K562 (cell line): Measurements from ENCODE around the gene USP32. TPM values are rescaled to one million over a fixed set of nuclear protein-coding genes. Genes with fewer than 3 reads are reported as not detected.
A peak's percentile ranks its signal among the peaks of the same experiment; 100 is the strongest.

Experiments
- ATAC-seq: fragments of 200-7000 bp; cut with Tn5 transposase; 3 replicates; pipeline ENCODE4 v1.9.1; 2020; ENCODE audit warnings: moderate library complexity
- BruUV-seq: library from RNA; stranded (reverse); fragments of 400-500 nt; replicated peaks from 2 replicates; lab custom pipeline; 2021; lab: Mats Ljungman, UMichigan
- CTCF ChIA-PET: fragments of 300-600 bp; formaldehyde crosslinking; extraction: SDS; loops from one replicate; lab custom pipeline; 2021; ENCODE audit warnings: low intra/inter-chr PET ratio; lab: Yijun Ruan, JAX
- POLR2A ChIA-PET: fragments of 300-600, 350-650 bp; sonication (Branson Sonifier 250); formaldehyde crosslinking; extraction: SDS; loops from one replicate; lab custom pipeline; 2021; ENCODE audit warnings: antibody characterized with exemption, inconsistent platforms; lab: Yijun Ruan, JAX
- DNase-seq, 4 experiments: peaks; one replicate each; pipeline versions ENCODE4 v3.0.0 to v3.0.0-alpha.2; 2011 to 2018; ENCODE audit warnings: low spot score in 3 of 4, mixed read lengths in 3 of 4; ENCODE audit errors: extremely low read depth in 1 of 4
- FAIRE-seq: peaks from 2 replicates; lab custom pipeline; 2011; peaks lifted over from hg19 to GRCh38; lab: Jason Lieb, UNC
- H2AFZ ChIP-seq: 2 replicates; pipeline ENCODE4 v1.6.0; 2011; ENCODE audit warnings: low read depth, low read length, control low read depth, inconsistent platforms
- H3K27ac ChIP-seq: fragments of 200-600 bp; 3 replicates; pipeline ENCODE4 v1.8.0; 2011; ENCODE audit warnings: low read depth, mild to moderate bottlenecking, control low read depth, inconsistent platforms, low read length, moderate library complexity, mixed read lengths; ENCODE audit errors: extremely low read depth
- H3K27me3 ChIP-seq, 2 experiments: fragments of 300-600 bp in 1 of 2; 2 replicates in 1 of 2; 3 replicates in 1 of 2; pipeline versions ENCODE4 v1.6.0 to v1.8.0; 2011; ENCODE audit warnings: inconsistent platforms in 2 of 2, low read length in 2 of 2, mild to moderate bottlenecking in 1 of 2, mixed read lengths in 1 of 2, moderate library complexity in 1 of 2; ENCODE audit not compliant: control insufficient read depth in 2 of 2, insufficient read depth in 2 of 2
- H3K36me3 ChIP-seq: fragments of 300-600 bp; 3 replicates; pipeline ENCODE4 v1.8.0; 2011; ENCODE audit warnings: mild to moderate bottlenecking, low read length, inconsistent platforms; ENCODE audit not compliant: control insufficient read depth, insufficient read depth
- H3K4me1 ChIP-seq, 2 experiments: fragments of 200-600 bp in 1 of 2; replicated peaks in 1 of 2; 2 replicates in 1 of 2; 3 replicates in 1 of 2; pipeline versions ENCODE4 v1.5.1 to v1.8.0; 2011; ENCODE audit warnings: inconsistent platforms in 2 of 2, low read length in 2 of 2, mild to moderate bottlenecking in 1 of 2, mixed read lengths in 1 of 2, moderate library complexity in 1 of 2; ENCODE audit not compliant: control insufficient read depth in 2 of 2, insufficient read depth in 2 of 2
- H3K4me2 ChIP-seq: 2 replicates; pipeline ENCODE4 v1.6.1; 2011; ENCODE audit warnings: low read length, control low read depth, inconsistent platforms, mixed read lengths; ENCODE audit not compliant: insufficient read depth
- H3K4me3 ChIP-seq: fragments of 200-600 bp; sonication (generic), shearing (Covaris generic); 2 replicates; pipeline ENCODE4 v1.5.1; 2016; ENCODE audit warnings: control low read depth, inconsistent platforms
- H3K79me2 ChIP-seq: fragments of 200-600 bp; 3 replicates; pipeline ENCODE4 v1.8.0; 2011; ENCODE audit warnings: low read length, inconsistent platforms; ENCODE audit not compliant: control insufficient read depth, insufficient read depth
- H3K9ac ChIP-seq, 2 experiments: 2 replicates each; pipeline versions ENCODE4 v1.6.0 to v1.6.1; 2011; ENCODE audit warnings: low read depth in 2 of 2, low read length in 2 of 2, control low read depth in 1 of 2, inconsistent platforms in 1 of 2, mild to moderate bottlenecking in 1 of 2, mixed read lengths in 1 of 2; ENCODE audit not compliant: insufficient read depth in 1 of 2
- H3K9me1 ChIP-seq: one replicate; pipeline ENCODE4 v1.6.0; 2011; ENCODE audit warnings: inconsistent platforms, mild to moderate bottlenecking, low read length, moderate library complexity; ENCODE audit not compliant: control insufficient read depth, insufficient read depth
- H3K9me3 ChIP-seq: replicated peaks from 2 replicates; pipeline ENCODE4 v1.5.1; 2011; ENCODE audit warnings: low read depth, low read length, inconsistent platforms; ENCODE audit not compliant: control insufficient read depth, insufficient read depth
- H4K20me1 ChIP-seq: replicated peaks from 2 replicates; pipeline ENCODE4 v1.6.1; 2011; ENCODE audit warnings: low read length, inconsistent platforms, mixed read lengths; ENCODE audit not compliant: control insufficient read depth, insufficient read depth
- ATF3 ChIP-seq, 2 experiments: fragments of 450-650 bp in 1 of 2; sonication (generic) in 1 of 2; formaldehyde crosslinking in 1 of 2; IDR thresholded peaks in 1 of 2; conservative IDR thresholded peaks in 1 of 2; 2 replicates each; pipeline versions ENCODE4 v1.6.1 to v1.8.1; 2016 to 2023; ENCODE audit warnings: mild to moderate bottlenecking in 2 of 2, moderate library complexity in 2 of 2, inconsistent platforms in 1 of 2, missing genetic modification reagents in 1 of 2
- ATF7 ChIP-seq: fragments of 450-650 bp; IDR thresholded peaks from 2 replicates; pipeline ENCODE4 v1.7.1; 2014; ENCODE audit warnings: mild to moderate bottlenecking, moderate library complexity
- CAMTA2 ChIP-seq: fragments of 250-450 bp; sonication (Bioruptor Pico); conservative IDR thresholded peaks from 2 replicates; pipeline ENCODE4 v1.5.1; 2022
- CEBPG ChIP-seq, 3 experiments: fragments of 200-800 bp in 1 of 3; sonication (Bioruptor generic) in 1 of 3; sonication (generic) in 1 of 3; formaldehyde crosslinking in 1 of 3; IDR thresholded peaks in 2 of 3; conservative IDR thresholded peaks in 1 of 3; 2 replicates each; pipeline versions ENCODE4 v1.6.1 to v1.8.0; 2016 to 2022; ENCODE audit warnings: missing compliant biosample characterization in 2 of 3, missing genetic modification characterization in 2 of 3, mild to moderate bottlenecking in 1 of 3, missing genetic modification reagents in 1 of 3
- DPF2 ChIP-seq: fragments of 450-650 bp; IDR thresholded peaks from 2 replicates; pipeline ENCODE4 v1.6.1; 2016
- E2F8 ChIP-seq: fragments of 450-650 bp; IDR thresholded peaks from 2 replicates; pipeline ENCODE4 v1.7.1; 2018; ENCODE audit warnings: mild to moderate bottlenecking, low read depth; ENCODE audit not compliant: partially characterized antibody
- EP300 ChIP-seq: IDR thresholded peaks from 2 replicates; pipeline ENCODE4 v1.6.1; 2012; ENCODE audit warnings: low read length, improper control_type of control experiment
- ETV5 ChIP-seq: sonication (generic); formaldehyde crosslinking; IDR thresholded peaks from 2 replicates; pipeline ENCODE4 v1.4.0; 2020; ENCODE audit warnings: low read depth, mild to moderate bottlenecking, missing genetic modification reagents
- GTF2B ChIP-seq: IDR thresholded peaks from 2 replicates; pipeline ENCODE4 v1.6.1; 2011; ENCODE audit not compliant: insufficient read length; ENCODE audit errors: extremely low read depth
- JUN ChIP-seq, 2 experiments: sonication (generic) in 1 of 2; formaldehyde crosslinking in 1 of 2; IDR thresholded peaks; 2 replicates each; pipeline versions ENCODE4 v1.6.1 to v1.8.0; 2012 to 2022; ENCODE audit warnings: borderline replicate concordance in 2 of 2, mild to moderate bottlenecking in 2 of 2, improper control_type of control experiment in 1 of 2, low read depth in 1 of 2, low read length in 1 of 2, missing genetic modification reagents in 1 of 2
- POLR2AphosphoS5 ChIP-seq: IDR thresholded peaks from 2 replicates; pipeline ENCODE4 v1.6.1; 2011; ENCODE audit warnings: mild to moderate bottlenecking, low read depth, low read length, moderate library complexity; ENCODE audit not compliant: control insufficient read depth, insufficient read depth
- RFX5 ChIP-seq: IDR thresholded peaks from 2 replicates; pipeline ENCODE4 v1.6.1; 2011; ENCODE audit warnings: low read depth, mild to moderate bottlenecking, improper control_type of control experiment, low read length
- SMARCE1 ChIP-seq: fragments of 450-650 bp; IDR thresholded peaks from 2 replicates; pipeline ENCODE4 v1.7.1; 2016; ENCODE audit warnings: mild to moderate bottlenecking
- TRIM24 ChIP-seq, 2 experiments: fragments of 450-650 bp; IDR thresholded peaks; 2 replicates each; pipeline ENCODE4 v1.6.1; 2016
- ZNF143 ChIP-seq: sonication (generic); formaldehyde crosslinking; IDR thresholded peaks from 2 replicates; pipeline ENCODE4 v1.9.0; 2022; ENCODE audit warnings: mild to moderate bottlenecking, missing genetic modification reagents
- ZNF583 ChIP-seq: fragments of 250-450 bp; sonication (Bioruptor Pico); IDR thresholded peaks from 2 replicates; pipeline ENCODE4 v1.4.0; 2020
- ZNF75A ChIP-seq: fragments of 450-650 bp; formaldehyde crosslinking; IDR thresholded peaks from 2 replicates; pipeline ENCODE4 v1.4.0; 2020; ENCODE audit warnings: mild to moderate bottlenecking
- WGBS: fragments of 100-300 bp; shearing (Covaris generic); methylation state at CpG from one replicate; pipeline ENCODE4 v1.1.6; 2016; ENCODE audit warnings: low coverage, mixed read lengths; ENCODE audit not compliant: insufficient coverage; ENCODE audit errors: missing lambda C conversion rate; 5-methylcytosine and 5-hydroxymethylcytosine counted together
- in situ Hi-C: fragments of 300-500 bp; cut with MboI; formaldehyde crosslinking; loops from 4 replicates; pipeline ENCODE4 v1.15.0; 2018; ENCODE audit warnings: inconsistent platforms, mixed read lengths
- intact Hi-C: fragments of 100-400 bp; cut with micrococcal nuclease; formaldehyde crosslinking; loops from 2 replicates; pipeline ENCODE4 v1.14.2; 2022
- polyA plus RNA-seq, 8 experiments: library from polyadenylated mRNA; depleted of rRNA in 4 of 8; stranded (reverse) in 5 of 8; unstranded in 3 of 8; fragments of >200 nt; fragmentation: Nextera tagmentation in 2 of 8; fragmentation: Illumina TruSeq in 1 of 8; extraction: Ambion mirVana in 2 of 8; extraction: Trizol in 1 of 8; gene quantifications; 2 replicates each; pipeline versions ENCODE4 v1.2.1 to v1.2.3, GENCODE V29; 2011 to 2014; ENCODE audit warnings: inconsistent platforms in 1 of 8, missing spikeins in 1 of 8
- total RNA-seq, 7 experiments: library from RNA; depleted of rRNA in 6 of 7; stranded (reverse); fragments of >200 nt in 6 of 7; fragmentation: Illumina TruSeq in 2 of 7; extraction: Trizol in 2 of 7; gene quantifications; 2 replicates each; pipeline versions ENCODE4 v1.2.1 to v1.2.3, GENCODE V29; 2011 to 2021; ENCODE audit warnings: low replicate concordance in 1 of 7

USP32 gene
- total and polyA plus RNA-seq, 9 of the 15 experiments (the other 6 are each of a cell fraction or from before 2014, with no cell fraction given): 18.0 to 69.3 (median 47.1) TPM

- CTCF ChIA-PET: no interaction called here
- H3K79me2 ChIP-seq: peaks cover 80% of the 10 kb centered on the region
- DNase-seq (no peak), FAIRE-seq (no peak), ATAC-seq (no peak)
- POLR2A ChIA-PET: no interaction called here
- peaks cover 25% of the 10 kb centered on the region; the same call in 2 of the 3 replicates for H3K36me3 ChIP-seq
- H4K20me1 ChIP-seq: no peaks in the 10 kb centered on the region
- H3K9me3 ChIP-seq: no peaks in the 10 kb centered on the region
- WGBS: 60% methylated on average over 3 of the region's 3 CpGs
- in situ Hi-C loops (no loop called here), intact Hi-C loops (no loop called here)
- no peak overlapping the region for H3K4me2 ChIP-seq
- no peak overlapping the region for H2AFZ ChIP-seq
- 0 out of 3 replicates have a peak overlapping the region, but pooled peaks have one; percentile 7 for H3K27ac ChIP-seq
- H3K4me3 ChIP-seq: no peak overlapping the region
- no peaks in the 10 kb centered on the region for H3K27me3 ChIP-seq
- peaks cover 0 to 3% of the 10 kb centered on the region in 2 experiments; a peak in 1 of 5 replicates for H3K4me1 ChIP-seq
- H3K9ac ChIP-seq: no peak overlapping the region
- no peaks in the 10 kb centered on the region for H3K9me1 ChIP-seq
- no TSS peak for BruUV-seq
- TF ChIP-seq POLR2AphosphoS5: no peak
- no peak for TF ChIP-seq ETV5 (CRISPR knock-in tag)
- 0 out of 2 replicates have a peak, but pooled peaks have one; percentile 19 for TF ChIP-seq DPF2
- no peak for TF ChIP-seq CAMTA2 (CRISPR knock-in tag)
- TF ChIP-seq TRIM24 (IDR thresholded peaks at IDR 0.05): peak; percentile 53 to 61; a peak in 2 of 4 replicates
- peak; percentile 21; the same call in 1 of the 2 replicates for TF ChIP-seq SMARCE1
- no peak for TF ChIP-seq RFX5
- TF ChIP-seq JUN (IDR thresholded peaks at IDR 0.05; ENCODE audit: borderline replicate concordance, low read depth, low read length): peak; percentile 56; the same call in 1 of the 2 replicates
- TF ChIP-seq JUN (CRISPR knock-in tag; IDR thresholded peaks at IDR 0.05; ENCODE audit: borderline replicate concordance): no peak
- no peak for TF ChIP-seq CEBPG (CRISPR knock-in tag; IDR thresholded peaks at IDR 0.05)
- peak; percentile 42 to 85; a peak in 2 of 4 replicates for TF ChIP-seq CEBPG (tag; conservative IDR thresholded peaks at IDR 0.05 in 1 of 2, IDR thresholded peaks at IDR 0.05 in 1 of 2)
- peak; percentile 27; the same call in 1 of the 2 replicates for TF ChIP-seq EP300
- TF ChIP-seq ZNF143 (CRISPR knock-in tag): no peak
- peak; percentile 21 for TF ChIP-seq E2F8
- TF ChIP-seq ATF3 (IDR thresholded peaks at IDR 0.05): peak; percentile 78; the same call in 1 of the 2 replicates
- no peak for TF ChIP-seq ATF3 (CRISPR knock-in tag; conservative IDR thresholded peaks at IDR 0.05)
- no peak for TF ChIP-seq GTF2B
- no peak for TF ChIP-seq ZNF583 (CRISPR knock-in tag)
- 0 out of 2 replicates have a peak, but pooled peaks have one; percentile 23 for TF ChIP-seq ZNF75A (CRISPR knock-in tag)
- peak; percentile 77; the same call in 1 of the 2 replicates for TF ChIP-seq ATF7
These were observed 88.4 kb downstream of the USP32 start for GRCh38 chr17:60303406-60304099.
